GM23338 (cell line): Measurements from ENCODE around the gene CCL24. TPM values are rescaled to one million over a fixed set of nuclear protein-coding genes. Genes with fewer than 3 reads are reported as not detected.
"Not testable (repeated sequence)": the region's sequence is repeated elsewhere in the genome, so short reads cannot be mapped to it uniquely, and the experiment has no call there.

Source experiments
- ATAC-seq: fragments of 200-7000 bp; cut with Tn5 transposase; 3 replicates; pipeline ENCODE4 v1.9.1; 2020
- DNase-seq: peaks from one replicate; pipeline ENCODE4 v3.0.0-alpha.2; 2015; ENCODE audit warnings: low spot score
- H2AFZ ChIP-seq: fragments of 200-600 bp; sonication (generic); 2 replicates; pipeline ENCODE4 v1.8.0; 2016; ENCODE audit warnings: antibody characterized with exemption, mild to moderate bottlenecking, moderate library complexity
- H3F3A ChIP-seq: fragments of 200-600 bp; sonication (generic); replicated peaks from 2 replicates; pipeline ENCODE4 v1.8.0; 2017; ENCODE audit warnings: antibody characterized with exemption, mixed run types, low read depth
- H3K27ac ChIP-seq: fragments of 200-600 bp; sonication (generic); 2 replicates; pipeline ENCODE4 v1.6.1; 2016; ENCODE audit warnings: low read depth
- H3K27me3 ChIP-seq: fragments of 200-600 bp; sonication (generic); 2 replicates; pipeline ENCODE4 v1.8.0; 2016; ENCODE audit warnings: mild to moderate bottlenecking, mixed run types, moderate library complexity; ENCODE audit not compliant: insufficient read depth
- H3K36me3 ChIP-seq: fragments of 200-600 bp; sonication (generic); 2 replicates; pipeline ENCODE4 v1.8.0; 2016; ENCODE audit warnings: mild to moderate bottlenecking; ENCODE audit not compliant: insufficient read depth
- H3K4me1 ChIP-seq: fragments of 200-600 bp; sonication (generic); 2 replicates; pipeline ENCODE4 v1.8.0; 2016; ENCODE audit warnings: mild to moderate bottlenecking, moderate library complexity; ENCODE audit not compliant: insufficient read depth
- H3K4me2 ChIP-seq: fragments of 200-600 bp; sonication (generic); 2 replicates; pipeline ENCODE4 v1.7.1; 2017; ENCODE audit warnings: mixed run types
- H3K4me3 ChIP-seq: fragments of 200-600 bp; sonication (generic); 2 replicates; pipeline ENCODE4 v1.6.1; 2016; ENCODE audit warnings: mixed run types
- H3K79me2 ChIP-seq: fragments of 200-600 bp; sonication (generic); replicated peaks from 2 replicates; pipeline ENCODE4 v1.8.0; 2017; ENCODE audit warnings: mild to moderate bottlenecking; ENCODE audit not compliant: insufficient read depth
- H3K9me2 ChIP-seq: fragments of 200-600 bp; sonication (generic); 2 replicates; pipeline ENCODE4 v1.8.0; 2017; ENCODE audit not compliant: insufficient read depth
- H4K20me1 ChIP-seq: fragments of 200-600 bp; sonication (generic); replicated peaks from 2 replicates; pipeline ENCODE4 v1.8.0; 2017; ENCODE audit warnings: mild to moderate bottlenecking; ENCODE audit not compliant: insufficient read depth
- H3K27ac Mint-ChIP-seq: 2 replicates; pipeline ENCODE4 v1.8.0; 2020; ENCODE audit warnings: inconsistent platforms, mild to moderate bottlenecking, moderate library complexity, mixed read lengths
- H3K27me3 Mint-ChIP-seq: 3 replicates; pipeline ENCODE4 v1.8.0; 2022; ENCODE audit warnings: low read depth, mild to moderate bottlenecking, moderate library complexity, mixed read lengths, inconsistent platforms; ENCODE audit not compliant: insufficient read depth, poor library complexity
- H3K36me3 Mint-ChIP-seq: 3 replicates; pipeline ENCODE4 v1.8.0; 2021; ENCODE audit warnings: low read depth, mild to moderate bottlenecking, inconsistent platforms, moderate library complexity, mixed read lengths
- H3K4me1 Mint-ChIP-seq: 3 replicates; pipeline ENCODE4 v1.8.0; 2020; ENCODE audit warnings: mild to moderate bottlenecking, inconsistent platforms, mixed read lengths
- H3K4me3 Mint-ChIP-seq: 3 replicates; pipeline ENCODE4 v1.8.0; 2021; ENCODE audit warnings: moderate library complexity, mild to moderate bottlenecking, inconsistent platforms, mixed read lengths
- H3K9me3 Mint-ChIP-seq: 3 replicates; pipeline ENCODE4 v1.8.0; 2020; ENCODE audit warnings: moderate library complexity, mild to moderate bottlenecking, inconsistent platforms, mixed read lengths
- CREB1 ChIP-seq: fragments of 250-450 bp; sonication (Bioruptor Pico); IDR thresholded peaks from 2 replicates; pipeline ENCODE4 v1.5.0; 2020; ENCODE audit warnings: low read depth, mild to moderate bottlenecking, moderate library complexity
- EZH2 ChIP-seq: fragments of 200-600 bp; sonication (generic); IDR thresholded peaks from one replicate; pipeline ENCODE4 v1.8.0; 2017; ENCODE audit warnings: antibody characterized with exemption, mild to moderate bottlenecking, low read depth; ENCODE audit not compliant: unreplicated experiment
- EZH2phosphoT487 ChIP-seq: fragments of 200-600 bp; sonication (generic); IDR thresholded peaks from one replicate; pipeline ENCODE4 v1.8.1; 2018; ENCODE audit warnings: antibody characterized with exemption; ENCODE audit not compliant: unreplicated experiment
- JUNB ChIP-seq: IDR thresholded peaks from one replicate; pipeline ENCODE4 v1.6.1; 2016; ENCODE audit warnings: antibody characterized with exemption; ENCODE audit not compliant: unreplicated experiment
- POLR2AphosphoS5 ChIP-seq: IDR thresholded peaks from 2 replicates; pipeline ENCODE4 v1.6.1; 2016; ENCODE audit warnings: antibody characterized with exemption, low read depth
- STAT1 ChIP-seq: IDR thresholded peaks from one replicate; pipeline ENCODE4 v1.6.1; 2016; ENCODE audit warnings: antibody characterized with exemption; ENCODE audit not compliant: unreplicated experiment
- polyA plus RNA-seq: library from polyadenylated mRNA; unstranded; fragments of >200 nt; fragmentation: Nextera tagmentation; extraction: Ambion mirVana; gene quantifications from 2 replicates; pipeline ENCODE4 v1.2.1, GENCODE V29; 2016
- total RNA-seq: library from RNA; depleted of rRNA; stranded (reverse); fragments of >200 nt; shearing (Covaris generic); gene quantifications from 2 replicates; pipeline ENCODE4 v1.2.3, GENCODE V29; 2014

Gene CCL24
- total and polyA plus RNA-seq, 2 experiments from 2014 or later = not detected

DNA sequence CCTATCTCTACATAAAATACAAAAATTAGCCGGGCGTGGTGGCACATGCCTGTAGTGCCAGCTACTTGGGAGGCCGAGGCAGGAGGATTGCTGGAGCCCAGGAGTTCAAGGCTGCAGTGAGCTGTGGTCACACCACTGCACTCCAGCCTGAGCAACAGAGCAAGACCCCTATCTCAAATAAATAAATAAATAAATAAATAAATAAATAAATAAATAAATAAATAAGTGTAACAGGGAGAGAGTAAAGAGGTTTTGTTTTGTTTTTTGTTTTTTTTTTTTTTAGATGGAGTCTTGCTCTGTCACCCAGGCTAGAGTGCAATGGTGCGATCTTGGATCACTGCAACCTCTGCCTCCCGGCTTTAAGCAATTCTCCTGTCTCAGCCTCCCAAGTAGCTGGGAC, 21.0 kb downstream of the CCL24 start:
- peaks cover 12% of the 10 kb centered on the region for H3K4me1 ChIP-seq
- H3K4me2 ChIP-seq, H3F3A ChIP-seq, H3K36me3 ChIP-seq, H2AFZ ChIP-seq, H3K79me2 ChIP-seq, H4K20me1 ChIP-seq, H3K36me3 Mint-ChIP-seq, ATAC-seq, H3K27ac Mint-ChIP-seq, H3K9me2 ChIP-seq, H3K9me3 Mint-ChIP-seq, H3K27ac ChIP-seq, H3K4me3 Mint-ChIP-seq, H3K4me1 Mint-ChIP-seq, H3K27me3 ChIP-seq, H3K4me3 ChIP-seq, DNase-seq: not testable (repeated sequence)
- H3K27me3 Mint-ChIP-seq = peaks cover 11% of the 10 kb centered on the region

DNA sequence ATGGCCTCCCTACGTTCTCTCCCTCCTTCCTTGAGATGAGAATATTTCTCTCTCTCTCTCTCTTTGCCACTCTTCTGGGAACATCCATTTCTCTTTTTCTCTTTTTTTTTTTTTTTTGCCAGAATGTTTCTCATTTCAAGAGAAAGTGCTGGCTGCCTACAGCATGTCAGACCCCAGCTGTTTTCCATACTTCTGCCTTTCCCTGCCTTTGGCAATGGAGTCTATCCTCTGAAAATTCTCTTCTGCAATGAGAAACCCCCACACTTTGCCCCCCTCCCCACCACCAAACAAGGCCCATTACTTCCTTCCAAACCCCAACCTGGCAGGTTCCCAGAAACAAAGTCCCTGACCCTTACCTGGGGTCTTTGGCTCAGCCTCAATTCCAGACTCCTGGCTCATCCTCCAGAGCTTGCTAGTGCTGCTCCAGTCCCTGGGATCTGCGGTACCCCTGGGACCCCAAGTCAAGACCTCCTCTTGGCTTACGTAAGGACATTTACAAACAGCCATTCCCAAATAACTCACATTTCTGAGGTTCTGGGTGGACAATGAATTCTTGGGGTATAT, 24.2 kb downstream of the CCL24 start:
- Histone ChIP-seq H3K79me2 (no peaks in the 10 kb centered on the region), H3K36me3 (no peaks in the 10 kb centered on the region), H2AFZ (no peak overlapping the region; the same call in 1 of the 2 replicates), H3K4me2 (no peak overlapping the region), H3F3A (no peaks in the 10 kb centered on the region), H3K27ac (no peak overlapping the region), H3K4me3 (no peak overlapping the region), H4K20me1 (no peaks in the 10 kb centered on the region), H3K4me1 (peaks cover 27% of the 10 kb centered on the region), H3K27me3 (no peaks in the 10 kb centered on the region), H3K9me2 (no peaks in the 10 kb centered on the region)
- H3K27me3 Mint-ChIP-seq = peaks cover 8% of the 10 kb centered on the region
- no peak overlapping the region for H3K27ac Mint-ChIP-seq
- no peaks in the 10 kb centered on the region for H3K36me3 Mint-ChIP-seq
- ATAC-seq (no peak), DNase-seq (no peak)
- peaks cover 5% of the 10 kb centered on the region; the same call in 2 of the 3 replicates for H3K4me1 Mint-ChIP-seq
- no peaks in the 10 kb centered on the region for H3K9me3 Mint-ChIP-seq
- no peak for TF ChIP-seq JUNB
- no peak for TF ChIP-seq EZH2phosphoT487
- no peak for TF ChIP-seq POLR2AphosphoS5
- no peak for TF ChIP-seq CREB1 (CRISPR knock-in tag)
- no peak for TF ChIP-seq EZH2
- no peak for TF ChIP-seq STAT1
- no peak overlapping the region for H3K4me3 Mint-ChIP-seq

DNA sequence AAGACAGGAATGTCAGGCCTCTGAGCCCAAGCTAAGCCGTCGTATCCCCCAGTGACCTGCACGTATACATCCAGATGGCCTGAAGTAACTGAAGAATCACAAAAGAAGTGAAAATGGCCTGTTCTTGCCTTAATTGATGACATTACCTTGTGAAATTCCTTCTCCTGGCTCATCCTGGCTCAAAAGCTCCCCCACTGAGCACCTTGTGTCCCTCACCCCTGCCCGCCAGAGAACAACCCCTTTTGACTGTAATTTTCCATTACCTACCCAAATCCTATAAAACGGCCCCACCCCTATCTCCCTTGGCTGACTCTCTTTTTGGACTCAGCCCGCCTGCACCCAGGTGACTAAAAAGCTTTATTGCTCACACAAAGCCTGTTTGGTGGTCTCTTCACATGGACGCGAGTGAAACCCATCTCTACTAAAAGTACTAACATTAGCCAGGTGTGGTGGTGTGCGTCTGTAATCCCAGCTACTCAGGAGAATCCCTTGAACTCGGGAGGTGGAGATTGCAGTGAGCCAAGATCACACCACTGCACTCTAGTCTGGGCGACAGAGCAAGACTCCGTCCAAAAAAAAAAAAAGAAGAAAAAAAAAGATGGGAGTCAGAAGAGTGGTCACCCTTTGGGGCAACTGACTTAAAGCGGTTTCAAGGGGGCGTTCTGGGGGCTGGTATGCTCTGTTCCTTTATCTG, 25.3 kb downstream of the CCL24 start:
- H3K27me3 Mint-ChIP-seq, H3F3A ChIP-seq, H2AFZ ChIP-seq, H3K9me2 ChIP-seq, H3K4me3 Mint-ChIP-seq, H3K36me3 Mint-ChIP-seq, H3K27ac Mint-ChIP-seq, H3K27me3 ChIP-seq, H3K9me3 Mint-ChIP-seq, H4K20me1 ChIP-seq, H3K79me2 ChIP-seq, H3K36me3 ChIP-seq: not testable (repeated sequence)
- Histone ChIP-seq H3K4me2 (peak overlapping the region; percentile 61), H3K27ac (peak overlapping the region; percentile 97), H3K4me1 (peaks cover 27% of the 10 kb centered on the region), H3K4me3 (peak overlapping the region; percentile 19)
- peaks cover 11% of the 10 kb centered on the region for H3K4me1 Mint-ChIP-seq
- DNase-seq = peak; percentile 59
- ATAC-seq = peak; percentile 76

DNA sequence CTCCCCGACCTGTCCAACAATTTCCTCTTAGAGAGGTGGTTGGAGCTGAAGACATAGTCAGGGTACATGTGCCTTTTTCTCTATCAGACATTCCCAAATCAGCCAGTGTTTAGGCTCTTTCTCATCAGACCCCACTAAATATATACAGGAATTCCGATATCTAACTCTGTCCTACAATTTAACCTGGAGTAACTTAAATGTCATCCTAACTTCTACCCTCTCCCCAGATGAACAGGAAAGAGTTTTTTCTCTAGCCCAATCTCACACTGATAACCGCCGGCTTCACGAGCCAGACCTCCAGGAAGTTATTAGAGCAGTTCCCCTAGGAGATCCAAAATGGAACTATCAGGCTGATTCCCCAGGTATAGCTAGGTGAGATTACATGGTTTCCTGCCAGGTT, 30.5 kb downstream of the CCL24 start:
- not testable (repeated sequence) for DNase-seq, H3K36me3 ChIP-seq, H3K27ac ChIP-seq, H4K20me1 ChIP-seq, H3K4me3 Mint-ChIP-seq, H3K9me2 ChIP-seq, H2AFZ ChIP-seq, H3K27me3 Mint-ChIP-seq, ATAC-seq, H3K4me2 ChIP-seq, H3K27ac Mint-ChIP-seq, H3K4me3 ChIP-seq, H3K79me2 ChIP-seq, H3F3A ChIP-seq, H3K27me3 ChIP-seq
- Mint-ChIP-seq H3K9me3 (peaks cover 37% of the 10 kb centered on the region), H3K36me3 (peaks cover 33% of the 10 kb centered on the region), H3K4me1 (peaks cover 27% of the 10 kb centered on the region)
- peaks cover 25% of the 10 kb centered on the region for H3K4me1 ChIP-seq

DNA sequence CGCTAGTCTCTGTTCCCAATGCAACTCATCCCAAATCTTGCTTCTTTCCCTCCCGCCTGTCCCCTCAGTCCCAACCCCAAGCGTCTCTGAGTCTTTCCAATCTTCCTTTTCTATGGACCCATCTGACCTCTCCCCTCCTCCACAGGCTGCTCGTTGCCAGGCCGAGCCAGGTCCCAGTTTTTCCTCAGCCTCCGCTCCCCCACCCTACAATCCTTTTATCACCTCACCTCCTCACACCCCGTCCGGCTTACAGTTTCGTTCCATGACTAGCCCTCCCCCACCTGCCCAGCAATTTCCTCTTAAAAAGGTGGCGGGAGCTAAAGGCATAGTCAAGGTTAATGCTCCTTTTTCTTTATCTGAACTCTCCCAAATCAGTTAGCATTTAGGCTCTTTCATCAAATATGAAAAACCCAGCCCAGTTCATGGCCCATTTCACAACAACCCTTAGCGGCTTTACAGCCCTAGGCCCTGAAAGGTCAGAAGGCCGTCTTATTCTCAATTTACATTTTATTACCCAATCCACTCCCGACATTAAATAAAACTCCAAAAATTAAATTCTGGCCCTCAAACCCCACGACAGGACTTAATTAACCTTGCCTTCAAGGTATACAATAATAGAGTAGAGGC, 32.8 kb downstream of the CCL24 start:
- ATAC-seq, H3K9me2 ChIP-seq, H3K27ac Mint-ChIP-seq, H3K4me3 Mint-ChIP-seq, H3F3A ChIP-seq, DNase-seq, H3K79me2 ChIP-seq, H2AFZ ChIP-seq, H3K27me3 ChIP-seq, H4K20me1 ChIP-seq, H3K36me3 ChIP-seq, H3K27ac ChIP-seq, H3K27me3 Mint-ChIP-seq: not testable (repeated sequence)
- Histone ChIP-seq H3K4me1 (peaks cover 11% of the 10 kb centered on the region), H3K4me2 (peak overlapping the region; percentile 57), H3K4me3 (0 out of 2 replicates have a peak overlapping the region, but pooled peaks have one; percentile 42)
- H3K36me3 Mint-ChIP-seq = peaks cover 33% of the 10 kb centered on the region
- H3K4me1 Mint-ChIP-seq = peaks cover 27% of the 10 kb centered on the region
- peaks cover 37% of the 10 kb centered on the region for H3K9me3 Mint-ChIP-seq
